ENCODE results near the gene ARL5C.
"Not testable (repeated sequence)": the region's sequence is repeated elsewhere in the genome, so short reads cannot be mapped to it uniquely, and the experiment has no call there.

The ARL5C gene

DNA sequence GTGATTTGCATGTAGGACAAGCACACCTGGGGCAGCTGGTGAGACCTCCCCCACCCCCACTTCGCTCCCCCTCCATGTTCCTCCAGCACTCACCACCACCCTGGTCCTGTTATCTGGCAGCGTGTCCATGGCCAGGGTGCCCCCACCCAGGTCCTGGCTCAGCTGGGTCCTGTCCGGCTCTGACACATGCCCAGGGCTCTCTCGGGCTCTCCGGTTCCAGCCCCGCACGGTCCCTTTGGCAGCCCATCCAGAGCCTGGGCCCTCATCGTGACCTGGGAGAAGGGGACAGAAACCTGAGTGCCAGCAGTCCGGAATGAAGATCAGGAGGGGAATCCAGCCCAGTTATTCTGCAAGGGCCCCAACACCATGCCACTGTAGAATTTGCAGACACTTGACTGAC, 26.4 kb downstream of the ARL5C start:
- DNase-seq, result no peak

DNA sequence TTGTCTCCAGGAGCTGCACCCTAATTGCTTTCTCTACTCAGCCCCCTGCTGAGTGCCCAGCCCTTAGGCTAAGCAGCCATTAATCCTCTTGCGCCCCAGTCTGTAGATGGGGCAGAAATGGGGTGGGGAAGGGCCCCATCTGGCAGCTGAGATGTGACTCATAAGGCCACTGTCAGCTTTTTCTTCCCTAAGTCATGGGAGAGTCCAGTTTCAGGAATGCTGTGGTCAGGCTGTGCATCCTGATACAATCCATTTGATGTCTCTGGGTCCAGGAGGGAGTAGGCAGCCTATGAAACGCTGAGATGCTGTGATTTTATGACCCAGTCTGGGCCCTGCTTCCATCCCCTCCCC, 26.8 kb downstream of the ARL5C start:
- no peak for DNase-seq

DNA sequence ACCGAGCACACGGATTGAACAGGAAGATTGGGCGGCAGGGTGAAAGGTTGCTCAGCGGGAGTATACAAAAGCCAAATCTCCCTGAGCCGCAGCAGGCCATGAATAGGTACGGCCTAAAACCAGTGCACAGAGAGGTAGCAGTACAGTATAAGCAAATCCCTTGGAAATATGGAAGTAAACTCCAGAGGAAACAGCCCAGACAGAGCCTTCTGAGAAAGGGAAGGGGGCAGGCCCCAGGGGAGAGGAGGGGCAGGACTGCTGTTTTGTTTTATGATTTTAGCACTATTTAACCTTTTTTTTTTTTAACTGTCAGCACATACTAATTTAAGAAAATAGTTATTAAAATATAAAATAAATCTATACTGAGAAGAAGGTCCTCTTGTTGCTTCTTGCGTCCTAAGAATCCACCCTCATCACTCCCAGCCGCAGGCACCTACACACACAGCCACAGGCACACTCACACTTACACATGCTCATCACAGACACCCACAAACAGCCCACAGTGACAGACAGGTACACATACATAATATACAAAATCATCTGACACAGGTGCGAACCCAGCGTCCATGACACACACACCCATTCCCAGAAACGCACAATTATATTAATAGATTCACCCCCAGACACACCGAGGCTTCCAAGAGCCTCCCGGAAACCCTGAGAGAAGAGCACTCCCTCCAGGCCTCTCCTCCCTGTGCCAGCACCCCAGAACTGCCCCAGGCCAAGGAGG, 27.4 kb downstream of the ARL5C start:
- no peak for DNase-seq

- no peak for DNase-seq
Measured at GRCh38 chr17:39134878-39135277, 31.1 kb downstream of the ARL5C start.

DNA sequence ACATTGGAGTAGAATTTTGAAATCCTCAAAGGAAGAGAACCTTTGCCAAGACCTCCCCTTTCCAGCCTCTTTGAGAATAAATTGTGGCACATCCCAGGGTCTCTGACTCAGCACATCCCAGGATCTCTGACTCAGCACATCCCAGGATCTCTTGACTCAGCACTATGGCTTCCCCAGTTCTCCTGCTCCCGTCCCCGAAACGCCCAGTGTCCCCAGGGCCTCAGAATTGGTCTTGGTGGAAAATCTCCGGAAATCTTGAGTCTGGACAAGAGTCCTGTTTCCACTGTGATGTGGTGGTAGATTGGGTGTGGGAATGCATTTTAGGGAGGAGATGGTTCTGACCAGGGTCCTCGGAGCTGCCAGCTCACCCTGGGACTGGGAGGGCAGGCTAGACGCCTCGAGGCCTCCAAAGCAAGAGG, 33.8 kb downstream of the ARL5C start:
- DNase-seq, result no peak

DNA sequence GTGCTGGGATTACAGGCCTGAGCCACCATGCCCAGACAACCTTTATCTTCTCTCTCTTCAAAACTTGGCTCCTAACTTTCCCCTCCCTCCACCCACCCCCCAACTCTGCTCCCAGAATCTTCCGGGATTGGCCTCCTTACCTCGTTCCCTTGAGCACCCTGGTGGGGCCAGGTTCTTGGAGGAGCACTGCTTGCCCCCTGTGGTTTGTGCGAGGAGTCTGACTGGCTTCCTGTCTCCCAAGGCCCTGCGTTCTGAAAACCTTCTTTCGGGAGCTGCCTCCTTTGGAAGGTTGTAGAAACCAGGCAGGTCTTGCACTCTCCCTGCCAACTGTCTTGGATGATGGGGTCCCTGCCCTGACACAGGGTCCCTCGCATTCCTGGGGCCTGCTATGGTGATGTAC, 34.3 kb downstream of the ARL5C start:
- no peak for DNase-seq

DNA sequence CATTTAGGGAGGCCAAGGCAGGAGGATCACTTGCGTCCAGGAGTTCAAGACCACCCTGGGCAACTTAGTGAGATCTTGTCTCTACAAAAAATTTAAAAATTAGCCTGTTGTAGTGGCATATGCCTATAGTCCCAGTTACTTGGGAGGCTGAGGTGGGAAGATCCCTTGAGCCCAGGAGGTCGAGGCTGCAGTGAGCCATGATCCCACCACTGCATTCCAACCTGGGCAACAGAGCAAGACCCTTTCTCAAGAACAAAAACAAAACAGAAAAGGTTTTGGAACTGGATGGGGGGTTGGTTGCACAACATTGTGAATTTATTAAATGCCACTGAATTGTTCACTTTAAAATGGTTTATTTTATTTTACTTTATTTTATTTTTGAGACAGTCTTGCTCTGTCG, 35.8 kb downstream of the ARL5C start:
- DNase-seq, result no peak

DNA sequence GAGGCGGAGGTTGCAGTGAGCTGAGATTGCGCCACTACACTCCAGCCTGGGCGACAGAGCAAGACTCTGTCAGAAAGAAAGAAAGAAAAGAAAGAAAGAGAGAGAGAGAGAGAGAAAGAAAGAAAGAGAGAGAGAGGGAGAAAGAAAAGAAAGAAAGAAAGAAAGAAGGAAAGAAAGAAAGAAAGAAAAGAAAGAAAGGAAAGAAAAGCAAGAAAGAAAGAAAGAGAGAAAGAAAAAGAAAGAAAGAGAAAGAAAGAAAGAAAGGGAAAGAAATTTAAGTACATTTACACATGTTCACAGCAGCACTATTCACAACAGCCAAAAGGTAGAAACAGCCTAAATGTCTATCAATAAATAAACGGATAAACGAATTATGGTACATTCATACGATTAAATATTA, 36.4 kb downstream of the ARL5C start:
- DNase-seq, result not testable (repeated sequence)

DNA sequence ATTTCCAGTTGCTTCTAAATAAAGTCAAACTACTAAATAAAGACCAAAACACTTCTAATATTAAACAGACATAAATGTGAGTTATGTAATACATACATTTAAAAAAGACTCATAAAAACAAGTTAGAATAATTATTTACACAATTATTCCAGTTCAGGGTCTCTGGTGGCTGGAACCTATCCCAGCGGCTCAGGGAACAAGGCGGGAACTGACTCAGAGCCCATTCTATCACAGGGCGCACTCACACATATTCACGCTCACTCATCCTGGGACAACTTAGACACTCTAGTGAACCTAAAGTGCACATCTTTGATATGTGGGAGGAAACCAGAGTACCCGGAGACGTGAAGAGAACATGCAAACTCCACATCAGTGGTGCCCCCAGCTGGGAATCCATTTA, 39.5 kb downstream of the ARL5C start:
- no peak for DNase-seq

GRCh38 chr17:39125143-39125875, 40.7 kb downstream of the ARL5C start:
- DNase-seq, result no peak

DNA sequence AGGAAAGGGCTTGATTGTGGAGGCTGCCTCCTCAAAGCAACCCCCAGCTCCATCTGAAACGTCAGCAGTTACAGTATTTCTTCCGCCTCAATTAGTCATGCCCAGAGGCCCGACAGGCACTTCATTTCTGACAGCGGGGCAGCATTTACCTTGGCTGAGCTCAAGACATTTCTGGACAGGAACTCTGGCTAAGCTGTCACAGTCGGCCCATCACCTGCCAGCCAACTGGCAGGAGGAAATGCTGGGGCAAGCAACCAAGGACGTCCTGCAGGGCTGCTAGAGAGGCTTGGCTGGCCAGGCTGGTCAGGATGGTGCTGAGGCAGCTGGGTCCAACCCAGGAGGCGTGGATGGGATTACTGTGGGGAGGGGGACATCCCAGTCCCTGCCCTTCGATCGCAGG, 42.3 kb downstream of the ARL5C start:
- DNase-seq, result no peak

- no peak for DNase-seq
Measured at GRCh38 chr17:39122991-39123390, 43.0 kb downstream of the ARL5C start.

DNA sequence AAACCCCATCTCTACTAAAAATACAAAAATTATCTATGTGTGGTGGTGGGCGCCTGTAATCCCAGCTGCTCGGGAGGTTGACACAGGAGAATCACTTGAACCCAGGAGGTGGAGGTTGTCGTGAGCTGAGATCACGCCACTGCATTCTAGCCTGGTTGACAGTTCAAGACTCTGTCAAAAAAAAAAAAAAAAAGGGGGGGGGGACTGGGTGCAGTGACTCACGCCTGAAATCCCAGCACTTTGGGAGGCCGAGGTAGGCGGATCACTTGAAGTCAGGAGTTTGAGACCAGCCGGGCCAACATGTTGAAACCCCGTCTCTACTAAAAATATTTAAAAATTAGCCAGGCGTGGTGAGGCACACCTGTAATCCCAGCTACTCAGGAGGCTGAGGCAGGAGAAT, 44.0 kb downstream of the ARL5C start:
- DNase-seq, result not testable (repeated sequence)

GRCh38 chr17:39118674-39119419, 47.1 kb downstream of the ARL5C start:
- no peak for DNase-seq

GRCh38 chr17:39116224-39116623, 49.7 kb downstream of the ARL5C start:
- no peak for DNase-seq

DNA sequence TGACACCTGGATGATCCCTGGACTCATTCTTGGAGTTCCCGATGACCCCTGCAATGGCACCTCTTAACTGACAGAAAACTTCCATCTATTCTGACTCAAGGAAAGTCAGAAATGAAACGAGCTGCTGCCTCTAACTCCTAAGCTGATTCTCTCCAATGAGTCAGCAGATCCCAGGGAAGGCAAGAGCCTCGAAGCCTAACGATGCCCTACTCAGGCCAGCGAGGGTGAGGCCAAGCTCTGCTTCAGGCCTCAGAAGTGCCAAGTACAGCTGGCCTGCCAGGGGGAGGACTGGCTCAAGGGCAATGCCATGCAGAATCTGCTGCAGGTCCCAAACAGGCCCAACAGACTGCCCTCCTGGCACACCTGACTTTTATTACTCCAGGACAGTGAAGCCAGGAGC, 50.8 kb downstream of the ARL5C start:
- no peak for DNase-seq

GRCh38 chr17:39114723-39115122, 51.2 kb downstream of the ARL5C start:
- no peak for DNase-seq

GRCh38 chr17:39113871-39114270, 52.1 kb downstream of the ARL5C start:
- no peak for DNase-seq

DNA sequence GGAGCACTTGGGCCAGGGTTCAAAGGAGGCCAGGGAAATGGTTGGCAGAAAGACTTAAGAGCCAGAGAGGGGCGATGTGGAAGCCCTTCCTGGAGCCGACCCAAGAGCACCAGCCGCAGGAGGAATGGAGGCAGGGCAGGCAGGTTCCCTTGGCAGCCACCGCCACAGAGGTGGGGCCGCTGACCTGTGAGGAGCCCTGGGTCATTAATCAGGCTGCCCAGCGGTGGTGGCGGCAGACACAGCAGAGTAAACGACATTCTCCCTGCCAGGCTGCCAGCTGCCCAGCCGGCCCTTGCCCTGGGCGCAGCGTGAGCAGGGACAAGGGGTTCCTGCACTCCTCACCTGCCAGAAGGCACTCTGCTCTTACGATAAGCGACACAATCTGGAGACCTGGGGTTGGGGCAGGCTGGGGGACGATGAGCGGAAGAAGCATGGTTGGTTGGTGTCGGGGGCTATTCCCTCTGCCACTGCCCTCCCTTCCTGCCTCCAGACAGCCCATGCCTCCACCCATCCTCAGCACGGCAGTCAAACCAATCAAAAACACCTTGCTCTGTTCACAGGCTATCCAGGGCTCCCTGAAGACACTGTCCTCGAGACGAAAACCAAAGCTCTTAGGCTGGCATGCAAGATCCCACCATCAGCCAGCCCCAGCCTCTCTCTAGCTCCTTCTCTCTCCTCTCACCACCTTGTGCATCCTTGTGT, 55.4 kb downstream of the ARL5C start:
- no peak for DNase-seq

GRCh38 chr17:39108461-39109375, 57.2 kb downstream of the ARL5C start:
- DNase-seq, result no peak

DNA sequence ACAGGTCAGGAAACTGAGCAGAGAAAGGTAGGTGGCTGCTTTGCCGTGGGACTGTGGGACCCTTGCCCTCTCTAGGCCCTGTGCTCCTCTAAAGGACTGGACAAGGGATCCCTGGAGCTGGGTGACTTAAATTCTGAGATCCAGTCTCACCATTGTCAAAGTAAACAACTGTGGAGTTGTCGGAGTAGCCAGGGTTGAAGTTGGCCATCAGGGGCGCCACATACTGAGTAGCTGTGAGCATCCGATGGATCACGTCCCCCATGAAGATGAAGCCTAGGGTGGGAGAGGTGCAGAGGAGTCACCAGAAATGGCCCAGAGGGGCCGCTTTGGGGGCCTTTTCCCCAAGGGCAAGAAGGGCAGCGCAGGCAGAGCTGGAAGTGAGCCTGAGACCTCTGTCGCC, 58.0 kb downstream of the ARL5C start:
- DNase-seq, result no peak

DNA sequence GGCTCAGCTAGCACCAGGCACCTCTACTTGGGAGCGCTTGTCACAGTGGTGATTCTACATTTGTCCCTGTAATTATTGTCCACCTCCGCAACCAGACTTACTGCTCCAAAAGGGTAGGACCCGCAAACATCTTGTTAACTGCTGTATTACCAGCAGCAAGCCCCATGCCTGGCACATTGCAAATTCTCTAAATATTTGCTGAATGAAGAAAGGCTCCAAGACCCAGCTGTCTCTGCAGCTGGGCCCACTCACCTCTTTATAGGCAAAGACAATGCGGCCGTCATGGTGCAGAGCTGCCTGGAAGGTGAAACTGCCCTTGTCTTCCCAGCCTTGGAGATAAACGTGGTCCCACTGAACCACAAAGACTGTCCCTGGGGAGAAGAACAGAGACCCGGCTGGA, 58.8 kb downstream of the ARL5C start:
- no peak for DNase-seq

Measured in activated gamma-delta T cell (primary cell).